Measurements from ENCODE around the gene AIP.
A peak's percentile ranks its signal among the peaks of the same experiment; 100 is the strongest.
"Not testable (repeated sequence)": the region's sequence is repeated elsewhere in the genome, so short reads cannot be mapped to it uniquely, and the experiment has no call there.

AIP gene

GRCh38 chr11:67468456-67468758, 14.4 kb upstream of the AIP start:
- peak overlapping the region; percentile 73 for H3K4me3 ChIP-seq (ENCODE audit: low read depth, low read length)

GRCh38 chr11:67468759-67469507, 13.9 kb upstream of the AIP start, which contains the start of gene TMEM134:
Gene TMEM134 (minus strand): TSS chr11:67469251. CDS start chr11:67469192, 59 bp downstream.
- H3K4me3 ChIP-seq (ENCODE audit: low read depth, low read length): peak within 1 kb of the TSS; percentile 73

GRCh38 chr11:67469508-67469811, 13.4 kb upstream of the AIP start:
- H3K4me3 ChIP-seq (ENCODE audit: low read depth, low read length): peak overlapping the region; percentile 31

- no peak overlapping the region for H3K4me3 ChIP-seq (ENCODE audit: low read depth, low read length)
Observed at GRCh38 chr11:67470337-67471002, 12.4 kb upstream of the AIP start.

GRCh38 chr11:67472882-67473281, 9.9 kb upstream of the AIP start:
- H3K4me3 ChIP-seq (ENCODE audit: low read depth, low read length): no peak overlapping the region

GRCh38 chr11:67476692-67477091, 6.1 kb upstream of the AIP start:
- not testable (repeated sequence) for H3K4me3 ChIP-seq (ENCODE audit: low read depth, low read length)

GRCh38 chr11:67477344-67478050, 5.3 kb upstream of the AIP start:
- not testable (repeated sequence) for H3K4me3 ChIP-seq (ENCODE audit: low read depth, low read length)

- H3K4me3 ChIP-seq (ENCODE audit: low read depth, low read length): no peak overlapping the region
Observed at GRCh38 chr11:67482275-67482826, 475 bp upstream of the AIP start.

GRCh38 chr11:67483831-67484665, 1.2 kb downstream of the AIP start:
- no peak overlapping the region for H3K4me3 ChIP-seq (ENCODE audit: low read depth, low read length)

- H3K4me3 ChIP-seq (ENCODE audit: low read depth, low read length): no peak overlapping the region
Observed at GRCh38 chr11:67484847-67485311, 2.1 kb downstream of the AIP start.

- not testable (repeated sequence) for H3K4me3 ChIP-seq (ENCODE audit: low read depth, low read length)
Observed at GRCh38 chr11:67485873-67486361, 3.1 kb downstream of the AIP start.

- no peak overlapping the region for H3K4me3 ChIP-seq (ENCODE audit: low read depth, low read length)
Observed at GRCh38 chr11:67486481-67487195, 3.8 kb downstream of the AIP start.

- no peak overlapping the region for H3K4me3 ChIP-seq (ENCODE audit: low read depth, low read length)
Observed at GRCh38 chr11:67489203-67489884, 6.5 kb downstream of the AIP start.

GRCh38 chr11:67489885-67490726, 7.3 kb downstream of the AIP start:
- no peak overlapping the region for H3K4me3 ChIP-seq (ENCODE audit: low read depth, low read length)

GRCh38 chr11:67490727-67491065, 7.9 kb downstream of the AIP start:
- H3K4me3 ChIP-seq (ENCODE audit: low read depth, low read length): no peak overlapping the region

- no peak overlapping the region for H3K4me3 ChIP-seq (ENCODE audit: low read depth, low read length)
Observed at GRCh38 chr11:67491276-67492068, 8.6 kb downstream of the AIP start.

- no peak overlapping the region for H3K4me3 ChIP-seq (ENCODE audit: low read depth, low read length)
Observed at GRCh38 chr11:67492069-67492727, 9.4 kb downstream of the AIP start.
